ENCODE measurements around the gene EIF4E2. TPM values are rescaled to one million over a fixed set of nuclear protein-coding genes. Genes with fewer than 3 reads are reported as not detected.

EIF4E2 gene
- total RNA-seq, 1 donor from 2014 or later: 17.9 TPM

GRCh38 chr2:232573042-232573441 is 22.6 kb downstream of the EIF4E2 start:
- no peaks in the 10 kb centered on the region for H3K9me3 ChIP-seq
- no peak for DNase-seq (ENCODE audit: extremely low spot score in 2 of 2)
- H3K4me3 ChIP-seq: no peak overlapping the region
- H3K4me1 ChIP-seq: no peaks in the 10 kb centered on the region
- H3K27ac ChIP-seq: no peak overlapping the region
- TF ChIP-seq POLR2AphosphoS5 (IDR thresholded peaks at IDR 0.05; ENCODE audit: insufficient read depth in 1 of 2, low read depth in 1 of 2) (no peak), POLR2A (IDR thresholded peaks at IDR 0.05) (no peak), CTCF (IDR thresholded peaks at IDR 0.05) (no peak)
- H3K27me3 ChIP-seq: no peaks in the 10 kb centered on the region
- peaks cover 0 to 34% of the 10 kb centered on the region in 2 donors for H3K36me3 ChIP-seq
- intact Hi-C loops (cut with DNase I): no loop called here

- H3K9me3 ChIP-seq: no peaks in the 10 kb centered on the region
- H3K27me3 ChIP-seq: no peaks in the 10 kb centered on the region
- H3K4me1 ChIP-seq: no peaks in the 10 kb centered on the region
- H3K27ac ChIP-seq: no peak overlapping the region
- H3K36me3 ChIP-seq: peaks cover 0 to 27% of the 10 kb centered on the region in 2 donors
- H3K4me3 ChIP-seq: no peak overlapping the region
- TF ChIP-seq CTCF (IDR thresholded peaks at IDR 0.05) (no peak), POLR2AphosphoS5 (IDR thresholded peaks at IDR 0.05; ENCODE audit: insufficient read depth in 1 of 2, low read depth in 1 of 2) (no peak), POLR2A (IDR thresholded peaks at IDR 0.05) (no peak)
- no peak for DNase-seq (ENCODE audit: extremely low spot score in 2 of 2)
- intact Hi-C loops (cut with DNase I): no loop called here
These were observed 23.4 kb downstream of the EIF4E2 start for GRCh38 chr2:232573771-232574435.

GRCh38 chr2:232574674-232575403 is 24.4 kb downstream of the EIF4E2 start:
- Histone ChIP-seq H3K27ac (no peak overlapping the region), H3K9me3 (no peaks in the 10 kb centered on the region), H3K4me1 (no peaks in the 10 kb centered on the region), H3K4me3 (no peak overlapping the region), H3K27me3 (no peaks in the 10 kb centered on the region), H3K36me3 (peaks cover 0 to 17% of the 10 kb centered on the region in 2 donors)
- intact Hi-C loops (cut with DNase I): no loop called here
- no peak for TF ChIP-seq POLR2A (IDR thresholded peaks at IDR 0.05)
- no peak for TF ChIP-seq POLR2AphosphoS5 (IDR thresholded peaks at IDR 0.05; ENCODE audit: insufficient read depth in 1 of 2, low read depth in 1 of 2)
- no peak for TF ChIP-seq CTCF (IDR thresholded peaks at IDR 0.05)
- DNase-seq (ENCODE audit: extremely low spot score in 2 of 2): no peak

- Histone ChIP-seq H3K4me3 (no peak overlapping the region), H3K36me3 (peaks cover 0 to 14% of the 10 kb centered on the region in 2 donors), H3K27ac (no peak overlapping the region), H3K4me1 (no peaks in the 10 kb centered on the region), H3K27me3 (no peaks in the 10 kb centered on the region), H3K9me3 (no peaks in the 10 kb centered on the region)
- TF ChIP-seq POLR2AphosphoS5 (IDR thresholded peaks at IDR 0.05; ENCODE audit: insufficient read depth in 1 of 2, low read depth in 1 of 2) (no peak), CTCF (IDR thresholded peaks at IDR 0.05) (no peak), POLR2A (IDR thresholded peaks at IDR 0.05) (no peak)
- intact Hi-C loops (cut with DNase I): no loop called here
- DNase-seq (ENCODE audit: extremely low spot score in 2 of 2): no peak
These were observed 24.9 kb downstream of the EIF4E2 start for GRCh38 chr2:232575404-232575746.

GRCh38 chr2:232576995-232577394 is 26.5 kb downstream of the EIF4E2 start:
- H3K9me3 ChIP-seq: no peaks in the 10 kb centered on the region
- DNase-seq (ENCODE audit: extremely low spot score in 2 of 2): no peak
- no peaks in the 10 kb centered on the region for H3K27me3 ChIP-seq
- peaks cover 0 to 16% of the 10 kb centered on the region in 2 donors for H3K36me3 ChIP-seq
- H3K27ac ChIP-seq: no peak overlapping the region
- no peaks in the 10 kb centered on the region for H3K4me1 ChIP-seq
- TF ChIP-seq POLR2A (IDR thresholded peaks at IDR 0.05): no peak
- intact Hi-C loops (cut with DNase I): no loop called here
- no peak overlapping the region for H3K4me3 ChIP-seq

All from vagina (tissue), 2 donors.